ENCODE results near the gene KLHL14. TPM values are rescaled to one million over a fixed set of nuclear protein-coding genes. Genes with fewer than 3 reads are reported as not detected.

KLHL14 gene
- total and polyA plus RNA-seq, 9 donors, result 0.23 to 3.7 (median 1.5) TPM

DNA sequence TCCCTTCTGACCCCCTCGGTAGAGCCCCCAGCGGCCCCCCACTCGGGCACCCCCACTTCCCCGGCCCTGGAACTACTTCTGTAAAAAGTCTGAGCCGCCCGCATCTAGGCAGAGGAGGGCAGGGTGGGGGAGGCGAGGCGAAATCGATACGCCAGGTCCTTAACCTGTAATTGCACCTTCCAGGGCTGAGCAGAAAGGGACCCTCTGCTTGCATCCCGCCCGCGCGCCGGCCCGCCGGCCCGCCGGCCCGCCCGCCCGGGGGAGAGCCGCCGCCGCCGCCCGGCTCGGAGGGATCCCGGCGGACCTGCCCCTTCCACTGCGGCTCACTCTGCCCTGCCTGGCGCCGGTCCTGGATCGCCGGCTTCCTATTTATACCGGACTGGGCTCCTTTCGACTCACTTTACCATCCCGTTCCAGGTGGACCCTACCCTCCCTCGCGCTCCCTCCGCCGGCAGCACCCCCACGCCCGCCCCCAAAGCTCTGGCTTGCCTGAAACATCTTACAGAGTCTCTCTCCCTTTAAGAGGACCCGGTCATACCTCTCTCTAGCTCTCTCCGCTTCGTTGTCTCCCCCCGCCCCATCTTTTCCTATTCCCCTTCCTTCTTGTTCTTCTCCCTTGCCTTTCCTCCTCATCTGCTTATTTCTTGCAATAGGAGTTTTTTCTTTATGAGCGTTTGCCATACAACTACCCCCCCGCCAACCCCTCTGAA is 797 bp downstream of the KLHL14 start:
- no peak overlapping the region for H3K27ac ChIP-seq
- peaks cover 9% of the 10 kb centered on the region for H3K4me1 ChIP-seq (ENCODE audit: insufficient read depth)
- 2 to 3% (median 2%) methylated on average over 35 to 50 of the region's 50 CpGs for WGBS, 3 donors
- H3K4me3 ChIP-seq, result peak overlapping the region; percentile 22
- peak in 2 of 5 donors; percentile 29 to 44 for DNase-seq
- intact Hi-C loops (cut with DNase I), result no loop called here
- TF ChIP-seq, protein P1, sequence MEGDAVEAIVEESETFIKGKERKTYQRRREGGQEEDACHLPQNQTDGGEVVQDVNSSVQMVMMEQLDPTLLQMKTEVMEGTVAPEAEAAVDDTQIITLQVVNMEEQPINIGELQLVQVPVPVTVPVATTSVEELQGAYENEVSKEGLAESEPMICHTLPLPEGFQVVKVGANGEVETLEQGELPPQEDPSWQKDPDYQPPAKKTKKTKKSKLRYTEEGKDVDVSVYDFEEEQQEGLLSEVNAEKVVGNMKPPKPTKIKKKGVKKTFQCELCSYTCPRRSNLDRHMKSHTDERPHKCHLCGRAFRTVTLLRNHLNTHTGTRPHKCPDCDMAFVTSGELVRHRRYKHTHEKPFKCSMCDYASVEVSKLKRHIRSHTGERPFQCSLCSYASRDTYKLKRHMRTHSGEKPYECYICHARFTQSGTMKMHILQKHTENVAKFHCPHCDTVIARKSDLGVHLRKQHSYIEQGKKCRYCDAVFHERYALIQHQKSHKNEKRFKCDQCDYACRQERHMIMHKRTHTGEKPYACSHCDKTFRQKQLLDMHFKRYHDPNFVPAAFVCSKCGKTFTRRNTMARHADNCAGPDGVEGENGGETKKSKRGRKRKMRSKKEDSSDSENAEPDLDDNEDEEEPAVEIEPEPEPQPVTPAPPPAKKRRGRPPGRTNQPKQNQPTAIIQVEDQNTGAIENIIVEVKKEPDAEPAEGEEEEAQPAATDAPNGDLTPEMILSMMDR (IDR thresholded peaks at IDR 0.05), result no peak
- TF ChIP-seq POLR2A (IDR thresholded peaks at IDR 0.05), result no peak
- no peak for TF ChIP-seq EP300 (IDR thresholded peaks at IDR 0.05)
- no peaks in the 10 kb centered on the region for H3K36me3 ChIP-seq
- H3K9me3 ChIP-seq, result no peaks in the 10 kb centered on the region
- H3K27me3 ChIP-seq, result no peaks in the 10 kb centered on the region

DNA sequence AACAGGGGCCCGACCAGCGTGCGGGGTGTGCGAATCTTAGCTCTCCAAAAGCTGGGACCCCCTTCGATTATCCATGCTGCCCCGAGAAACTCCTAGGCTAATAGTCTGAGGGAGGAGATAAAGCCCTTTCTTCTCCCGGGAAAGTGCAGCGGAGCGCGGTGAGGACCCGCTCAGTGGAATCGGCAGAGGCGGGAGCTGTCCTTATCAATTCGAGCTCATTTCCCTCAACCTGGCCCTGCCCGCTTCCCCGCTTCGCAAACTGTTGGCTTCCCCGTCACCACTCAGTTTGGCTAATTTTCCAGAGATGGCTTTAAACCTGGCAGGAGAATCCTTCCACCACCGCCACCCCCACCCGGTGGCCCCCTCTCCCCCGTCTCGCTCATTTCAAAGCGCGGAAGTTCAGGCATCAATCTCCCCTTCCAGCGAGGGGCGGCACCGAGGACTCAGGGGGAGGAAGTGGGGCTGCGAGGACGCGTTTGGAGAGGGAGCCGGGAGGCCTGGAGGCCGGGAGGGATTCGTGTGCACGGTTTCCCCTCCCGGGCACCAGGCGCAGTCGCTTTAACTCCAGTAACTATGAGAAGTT is 1.6 kb downstream of the KLHL14 start:
- Histone ChIP-seq H3K9me3 (no peaks in the 10 kb centered on the region), H3K4me1 (ENCODE audit: insufficient read depth) (peaks cover 9% of the 10 kb centered on the region), H3K27ac (no peak overlapping the region), H3K27me3 (no peaks in the 10 kb centered on the region), H3K4me3 (peak overlapping the region; percentile 22), H3K36me3 (no peaks in the 10 kb centered on the region)
- no peak for TF ChIP-seq EP300 (IDR thresholded peaks at IDR 0.05)
- TF ChIP-seq POLR2A (IDR thresholded peaks at IDR 0.05), result no peak
- TF ChIP-seq, protein P1 (IDR thresholded peaks at IDR 0.05), result no peak
- intact Hi-C loops (cut with DNase I), result no loop called here
- peak in 2 of 5 donors; percentile 16 to 31 for DNase-seq
- 1 to 2% (median 1%) methylated on average over 30 to 37 of the region's 37 CpGs for WGBS, 3 donors

DNA sequence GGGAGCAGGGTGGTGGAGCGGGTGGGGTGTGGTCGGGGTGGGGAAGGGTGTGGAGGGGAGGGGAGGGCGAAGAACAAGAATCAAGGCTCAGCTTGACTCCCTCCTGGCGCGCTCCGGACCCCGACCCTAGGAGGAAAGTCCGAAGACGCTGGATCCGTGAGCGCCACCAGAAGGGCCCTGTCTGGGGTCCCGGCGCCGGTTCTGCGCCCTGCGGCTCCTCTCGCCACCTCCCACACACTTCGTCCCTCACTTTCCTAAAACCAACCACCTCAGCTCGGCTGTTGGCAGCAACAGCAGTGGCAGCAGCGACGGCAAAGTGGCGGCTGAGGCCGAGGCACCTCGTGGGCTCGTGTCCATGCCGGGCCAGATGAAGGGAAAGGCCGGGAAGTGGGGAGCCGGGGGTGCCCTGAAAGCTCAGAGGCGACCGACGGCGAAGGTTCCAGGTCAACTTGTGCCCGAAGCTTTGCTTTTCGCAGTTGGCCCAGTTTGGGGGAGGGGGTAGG is 2.1 kb downstream of the KLHL14 start:
- no peak overlapping the region for H3K4me3 ChIP-seq
- no peak overlapping the region for H3K27ac ChIP-seq
- no peak for DNase-seq
- no peaks in the 10 kb centered on the region for H3K27me3 ChIP-seq
- intact Hi-C loops (cut with DNase I), result no loop called here
- H3K9me3 ChIP-seq, result no peaks in the 10 kb centered on the region
- peaks cover 9% of the 10 kb centered on the region for H3K4me1 ChIP-seq (ENCODE audit: insufficient read depth)
- 2 to 3% (median 2%) methylated on average over 33 to 34 of the region's 34 CpGs for WGBS, 3 donors
- TF ChIP-seq POLR2A (IDR thresholded peaks at IDR 0.05) (no peak), EP300 (IDR thresholded peaks at IDR 0.05) (no peak)
- TF ChIP-seq, protein P1 (IDR thresholded peaks at IDR 0.05), result no peak
- no peaks in the 10 kb centered on the region for H3K36me3 ChIP-seq

DNA sequence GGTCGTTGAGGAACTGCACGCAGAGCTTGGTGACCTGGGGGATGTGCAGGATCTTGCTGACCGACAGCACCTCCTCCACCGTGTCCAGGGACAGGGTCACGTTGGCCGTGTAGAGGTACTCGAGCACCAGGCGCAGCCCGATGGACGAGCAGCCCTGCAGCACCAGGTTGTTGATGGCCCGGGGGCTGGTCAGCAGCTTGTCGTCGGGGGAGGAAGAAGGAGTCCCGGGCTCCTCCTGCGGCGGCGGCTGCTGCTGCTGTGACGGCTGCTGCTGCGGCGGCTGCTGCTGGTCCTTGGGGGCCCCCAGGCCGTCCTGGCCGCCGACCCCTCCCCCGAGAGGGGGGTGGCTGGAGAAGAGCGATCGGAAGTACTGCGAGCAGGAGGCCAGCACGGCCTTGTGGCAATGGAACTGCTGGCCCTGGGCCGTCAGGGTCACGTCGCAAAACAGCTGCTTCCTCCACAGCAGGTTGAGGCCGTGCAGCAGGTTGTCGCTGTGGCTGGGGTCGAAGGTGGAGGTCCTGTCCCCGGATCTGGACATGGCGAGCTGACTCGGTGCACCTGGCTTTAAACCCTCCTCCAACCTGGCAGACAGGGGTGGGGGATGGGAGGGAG is 2.7 kb downstream of the KLHL14 start:
- H3K4me3 ChIP-seq, result no peak overlapping the region
- intact Hi-C loops (cut with DNase I), result no loop called here
- no peaks in the 10 kb centered on the region for H3K9me3 ChIP-seq
- no peaks in the 10 kb centered on the region for H3K27me3 ChIP-seq
- WGBS, 3 donors, result 1 to 4% (median 1%) methylated on average over 32 to 37 of the region's 37 CpGs
- TF ChIP-seq POLR2A (IDR thresholded peaks at IDR 0.05) (no peak), EP300 (IDR thresholded peaks at IDR 0.05) (no peak)
- TF ChIP-seq, protein P1 (IDR thresholded peaks at IDR 0.05), result no peak
- H3K36me3 ChIP-seq, result no peaks in the 10 kb centered on the region
- H3K27ac ChIP-seq, result no peak overlapping the region
- H3K4me1 ChIP-seq (ENCODE audit: insufficient read depth), result peaks cover 9% of the 10 kb centered on the region
- peak in 2 of 5 donors; percentile 20 to 34 for DNase-seq

All from ovary (tissue), 9 donors.